ENCODE measurements around the gene CTNNA3. TPM values are rescaled to one million over a fixed set of nuclear protein-coding genes. Genes with fewer than 3 reads are reported as not detected.

CTNNA3 gene
- total RNA-seq, 4 donors from 2014 or later, result 0.04 to 0.19 (median 0.11) TPM

DNA sequence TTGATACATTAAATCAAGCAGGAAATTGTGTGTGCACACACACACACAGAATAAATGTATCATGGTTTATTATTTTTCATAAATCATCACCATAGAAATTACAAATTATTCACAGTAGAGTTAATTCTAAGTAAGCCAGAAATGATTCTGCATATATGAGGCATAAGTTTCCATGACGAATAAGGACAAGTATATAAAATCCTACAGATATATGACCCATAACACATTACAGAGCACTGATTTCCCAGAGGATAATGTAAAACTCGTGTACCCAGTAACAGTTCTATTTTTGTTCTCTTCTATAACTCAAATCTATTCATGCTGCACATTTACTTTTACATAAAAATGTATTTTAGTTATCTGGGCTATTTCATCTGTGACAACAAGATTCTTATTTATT lies 600.5 kb downstream of the CTNNA3 start:
- DNase-seq (ENCODE audit: low spot score in 2 of 2), result no peak
- 41 to 50% methylated on average over 2 of the region's 2 CpGs for whole genome bisulfite sequencing, 2 donors
- H3K4me3 ChIP-seq (ENCODE audit: low read depth, poor library complexity, severe bottlenecking), result no peak overlapping the region
- TF ChIP-seq POLR2A (IDR thresholded peaks at IDR 0.05), result no peak
- TF ChIP-seq, protein P1, sequence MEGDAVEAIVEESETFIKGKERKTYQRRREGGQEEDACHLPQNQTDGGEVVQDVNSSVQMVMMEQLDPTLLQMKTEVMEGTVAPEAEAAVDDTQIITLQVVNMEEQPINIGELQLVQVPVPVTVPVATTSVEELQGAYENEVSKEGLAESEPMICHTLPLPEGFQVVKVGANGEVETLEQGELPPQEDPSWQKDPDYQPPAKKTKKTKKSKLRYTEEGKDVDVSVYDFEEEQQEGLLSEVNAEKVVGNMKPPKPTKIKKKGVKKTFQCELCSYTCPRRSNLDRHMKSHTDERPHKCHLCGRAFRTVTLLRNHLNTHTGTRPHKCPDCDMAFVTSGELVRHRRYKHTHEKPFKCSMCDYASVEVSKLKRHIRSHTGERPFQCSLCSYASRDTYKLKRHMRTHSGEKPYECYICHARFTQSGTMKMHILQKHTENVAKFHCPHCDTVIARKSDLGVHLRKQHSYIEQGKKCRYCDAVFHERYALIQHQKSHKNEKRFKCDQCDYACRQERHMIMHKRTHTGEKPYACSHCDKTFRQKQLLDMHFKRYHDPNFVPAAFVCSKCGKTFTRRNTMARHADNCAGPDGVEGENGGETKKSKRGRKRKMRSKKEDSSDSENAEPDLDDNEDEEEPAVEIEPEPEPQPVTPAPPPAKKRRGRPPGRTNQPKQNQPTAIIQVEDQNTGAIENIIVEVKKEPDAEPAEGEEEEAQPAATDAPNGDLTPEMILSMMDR (IDR thresholded peaks at IDR 0.05), result no peak
- intact Hi-C loops (cut with DNase I; ENCODE audit: low total_unique reads), result no loop called here

DNA sequence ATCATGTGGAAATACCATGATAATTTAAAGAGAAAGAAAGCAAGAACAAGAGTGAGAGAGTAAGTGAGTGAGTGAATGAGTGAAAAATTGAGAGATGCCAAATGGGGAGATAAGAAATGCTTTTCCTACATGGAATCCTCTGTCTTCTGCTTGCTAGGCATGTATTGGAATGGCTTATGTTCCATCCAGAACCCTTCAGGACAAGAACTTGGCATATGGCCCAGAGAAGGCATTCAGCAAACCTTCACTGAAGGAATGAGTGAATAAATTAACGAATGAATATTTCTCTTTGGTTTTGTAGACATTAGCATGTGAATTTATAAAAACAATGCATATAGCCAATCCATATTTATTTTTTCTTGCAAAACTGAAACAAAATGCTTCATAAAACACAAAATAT lies 608.0 kb downstream of the CTNNA3 start:
- intact Hi-C loops (cut with DNase I; ENCODE audit: low total_unique reads), result no loop called here
- H3K4me3 ChIP-seq (ENCODE audit: low read depth, poor library complexity, severe bottlenecking), result no peak overlapping the region
- TF ChIP-seq, protein P1 (IDR thresholded peaks at IDR 0.05), result no peak
- TF ChIP-seq POLR2A (IDR thresholded peaks at IDR 0.05), result no peak
- 37 to 45% methylated on average over 1 of the region's 1 CpG for WGBS, 2 donors
- no peak for DNase-seq (ENCODE audit: low spot score in 2 of 2)

DNA sequence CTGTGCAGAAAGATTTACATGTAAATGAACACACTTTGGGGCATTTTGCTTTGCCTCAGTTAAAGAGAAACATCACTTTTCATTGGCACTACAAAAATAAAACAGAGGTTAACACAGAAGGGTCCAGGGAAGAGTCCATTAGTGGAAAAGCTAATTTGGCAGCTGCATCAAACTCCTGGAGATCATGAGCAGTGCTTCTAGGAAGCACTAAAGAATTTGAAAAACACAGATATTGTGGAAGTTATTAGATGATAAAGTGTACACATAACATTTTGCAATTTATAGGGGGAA lies 608.9 kb downstream of the CTNNA3 start:
- intact Hi-C loops (cut with DNase I; ENCODE audit: low total_unique reads), result no loop called here
- DNase-seq (ENCODE audit: low spot score in 2 of 2), result no peak
- TF ChIP-seq, protein P1 (IDR thresholded peaks at IDR 0.05), result no peak
- no peak for TF ChIP-seq POLR2A (IDR thresholded peaks at IDR 0.05)

DNA sequence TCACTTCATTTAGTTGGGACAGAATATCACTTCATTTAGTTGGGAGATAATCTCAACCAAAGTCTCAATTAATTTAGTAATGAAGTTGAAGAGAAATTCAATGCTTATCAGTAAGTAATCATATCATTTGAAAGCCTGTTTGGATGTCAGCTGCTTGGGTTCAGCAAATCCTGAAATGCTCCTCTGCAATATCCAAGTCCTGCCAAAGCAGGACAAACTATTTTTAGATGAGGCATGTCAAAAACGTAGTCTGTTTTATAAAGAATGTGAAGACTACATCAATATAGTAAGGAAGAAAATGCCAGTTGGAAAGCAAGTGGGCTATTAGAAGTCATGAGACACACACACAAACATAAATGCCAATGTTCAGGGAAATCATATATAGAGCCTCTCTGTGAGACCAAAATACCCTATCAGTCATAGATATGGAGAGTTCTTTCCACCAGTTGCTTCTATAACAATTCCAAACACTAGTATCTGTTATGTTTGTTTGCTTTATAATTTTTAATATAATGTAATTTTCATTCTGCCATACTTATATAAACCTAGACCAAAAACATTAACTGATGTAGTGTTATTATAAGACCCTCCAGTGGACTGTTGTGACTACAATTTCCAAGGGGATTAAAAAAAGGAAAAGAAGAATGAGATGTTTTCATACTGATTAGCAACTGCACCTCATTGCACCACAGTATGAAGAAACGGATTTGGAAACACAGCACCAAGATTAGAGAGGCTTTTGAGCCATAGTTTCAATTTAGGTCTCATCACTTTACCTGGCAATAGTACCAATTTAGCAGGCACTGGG lies 609.5 kb downstream of the CTNNA3 start:
- intact Hi-C loops (cut with DNase I; ENCODE audit: low total_unique reads), result no loop called here
- no peak for TF ChIP-seq POLR2A (IDR thresholded peaks at IDR 0.05)
- TF ChIP-seq, protein P1 (IDR thresholded peaks at IDR 0.05), result no peak
- no peak for DNase-seq (ENCODE audit: low spot score in 2 of 2)
- no peak overlapping the region for H3K4me3 ChIP-seq (ENCODE audit: low read depth, poor library complexity, severe bottlenecking)
- 26 to 36% methylated on average over 2 of the region's 2 CpGs for WGBS, 2 donors

More for the DNA sequence above, 608.9 kb downstream of the CTNNA3 start:
- H3K4me3 ChIP-seq (ENCODE audit: low read depth, poor library complexity, severe bottlenecking), result no peak overlapping the region

DNA sequence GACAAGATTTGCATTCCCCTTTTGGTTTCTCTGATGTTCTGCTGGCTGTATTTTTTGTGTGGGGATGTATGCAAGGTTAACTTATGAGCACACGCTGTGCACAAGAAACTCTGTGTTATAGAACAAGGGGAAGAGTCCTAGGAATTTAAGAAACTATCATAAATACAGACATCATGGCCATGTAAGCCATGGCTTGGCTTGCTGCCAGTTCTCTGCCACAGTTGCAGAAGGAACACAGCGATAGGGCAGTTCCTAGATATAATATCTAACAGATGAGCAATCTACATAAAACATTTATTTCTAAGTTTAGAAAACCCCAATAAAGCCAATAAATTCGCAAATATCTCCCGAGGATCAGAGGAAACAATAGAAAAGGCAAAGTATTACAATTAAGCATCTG lies 616.9 kb downstream of the CTNNA3 start:
- DNase-seq (ENCODE audit: low spot score in 2 of 2), result no peak
- no peak overlapping the region for H3K4me3 ChIP-seq (ENCODE audit: low read depth, poor library complexity, severe bottlenecking)
- intact Hi-C loops (cut with DNase I; ENCODE audit: low total_unique reads), result no loop called here
- 33 to 41% methylated on average over 4 of the region's 4 CpGs for WGBS, 2 donors
- TF ChIP-seq, protein P1 (IDR thresholded peaks at IDR 0.05), result no peak
- TF ChIP-seq POLR2A (IDR thresholded peaks at IDR 0.05), result no peak

DNA sequence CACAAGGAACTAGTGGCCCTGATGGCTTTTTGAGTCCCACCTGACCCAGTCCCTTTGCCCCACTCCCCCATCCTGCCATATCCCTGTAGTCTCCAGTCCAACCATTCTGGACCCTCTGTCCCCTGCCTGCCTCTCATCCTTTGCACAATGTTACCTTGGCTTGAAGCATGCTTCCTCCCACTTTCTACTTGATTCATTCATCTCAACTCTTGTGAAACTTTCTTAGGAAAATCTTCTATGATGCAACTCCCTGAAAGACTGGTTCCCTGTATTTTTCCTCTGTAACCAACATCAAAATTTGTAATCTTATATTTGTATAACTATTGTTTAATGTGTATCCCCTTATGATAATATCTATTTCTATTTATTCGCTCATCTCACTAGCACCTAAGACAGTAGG lies 618.6 kb downstream of the CTNNA3 start:
- 83% methylated on average over 1 of the region's 1 CpG for WGBS, 2 donors
- no peak overlapping the region for H3K4me3 ChIP-seq (ENCODE audit: low read depth, poor library complexity, severe bottlenecking)
- intact Hi-C loops (cut with DNase I; ENCODE audit: low total_unique reads), result no loop called here
- no peak for DNase-seq (ENCODE audit: low spot score in 2 of 2)
- TF ChIP-seq, protein P1 (IDR thresholded peaks at IDR 0.05), result no peak
- no peak for TF ChIP-seq POLR2A (IDR thresholded peaks at IDR 0.05)

All from lower leg skin (tissue), 4 donors.